ENCODE data around the gene LMAN2. TPM values are rescaled to one million over a fixed set of nuclear protein-coding genes. Genes with fewer than 3 reads are reported as not detected.

LMAN2 gene
- polyA plus RNA-seq, 3 donors = 148 to 275 (median 259) TPM

GRCh38 chr5:177291735-177292134, 59.7 kb downstream of the LMAN2 start:
- Mint-ChIP-seq H3K36me3 (peaks cover 72 to 88% of the 10 kb centered on the region in 2 donors), H3K27ac (no peak overlapping the region), H3K9me3 (no peaks in the 10 kb centered on the region), H3K27me3 (ENCODE audit: low read depth in 3 of 3) (no peaks in the 10 kb centered on the region), H3K4me3 (no peak overlapping the region), H3K4me1 (peaks cover 26% of the 10 kb centered on the region)
- Histone ChIP-seq H3K79me2 (ENCODE audit: insufficient read depth, low read length) (peaks cover 6% of the 10 kb centered on the region), H3K36me3 (replicated peaks in 1 of 2; ENCODE audit: control insufficient read depth in 1 of 2, insufficient read depth in 2 of 2, low read length in 2 of 2) (peaks cover 68 to 89% of the 10 kb centered on the region in 2 donors), H3K27me3 (ENCODE audit: control insufficient read depth in 2 of 2, insufficient read depth in 2 of 2, low read length in 2 of 2) (no peaks in the 10 kb centered on the region), H3K27ac (ENCODE audit: low read depth in 1 of 2, low read length in 2 of 2) (no peak overlapping the region), H3K9ac (ENCODE audit: insufficient read depth, low read length, poor library complexity, severe bottlenecking) (no peak overlapping the region), H3K4me2 (replicated peaks; ENCODE audit: extremely low read depth, low read length, poor library complexity, severe bottlenecking) (no peak overlapping the region), H3K4me3 (replicated peaks in 1 of 3; ENCODE audit: low read depth in 2 of 3, low read length in 3 of 3) (no peak overlapping the region), H2AFZ (ENCODE audit: insufficient read depth, low read depth, low read length, poor library complexity, severe bottlenecking) (no peak overlapping the region), H3K9me3 (replicated peaks in 1 of 2; ENCODE audit: control insufficient read depth in 1 of 2, insufficient read depth in 1 of 2, low read length in 2 of 2) (no peaks in the 10 kb centered on the region), H4K20me1 (ENCODE audit: insufficient read depth, low read length) (peaks cover 11% of the 10 kb centered on the region), H3K4me1 (ENCODE audit: control insufficient read depth in 1 of 2, insufficient read depth in 2 of 2, low read length in 2 of 2) (peaks cover 19% of the 10 kb centered on the region in 2 donors)
- intact Hi-C loops (cut with micrococcal nuclease) = no loop called here
- no peak for DNase-seq
- 100% methylated on average over 3 of the region's 7 CpGs for WGBS (ENCODE audit: insufficient coverage)
- TF ChIP-seq CTCF (IDR thresholded peaks at IDR 0.05) = no peak

DNA sequence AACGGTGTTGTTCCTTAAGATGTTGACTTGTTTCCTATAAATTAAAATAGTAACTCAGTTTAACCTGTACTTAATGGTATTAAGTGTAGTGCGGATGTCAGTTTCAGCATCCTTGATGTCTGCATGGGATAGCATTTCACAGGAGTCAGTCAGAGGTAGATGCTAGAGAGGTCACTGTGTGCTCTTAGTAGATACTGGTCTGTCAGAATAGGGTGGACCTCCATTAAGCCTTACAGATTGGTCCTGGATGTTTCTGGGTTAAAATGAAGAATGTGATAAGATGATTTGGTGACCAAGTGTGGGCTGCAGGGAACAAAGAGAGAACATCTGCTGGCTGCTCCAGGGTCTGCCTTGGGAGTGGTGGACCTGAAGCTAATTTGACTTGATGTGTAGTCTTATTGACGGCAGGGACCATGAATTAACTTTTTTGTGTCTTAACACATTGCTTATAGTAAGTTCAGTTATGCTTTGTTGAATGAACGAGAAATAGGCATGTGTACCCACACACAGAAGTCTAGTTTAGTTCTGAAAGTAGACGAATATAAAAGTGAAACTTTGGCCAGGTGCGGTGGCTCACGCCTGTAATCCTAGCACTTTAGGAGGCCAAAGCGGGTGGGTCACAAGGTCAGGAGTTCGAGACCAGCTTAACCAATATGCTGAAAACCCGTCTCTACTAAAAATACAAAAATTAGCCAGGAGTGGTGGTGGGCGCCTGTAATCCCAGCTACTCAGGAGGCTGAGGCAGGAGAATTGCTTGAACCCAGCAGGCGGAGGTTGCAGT, 60.5 kb downstream of the LMAN2 start:
- no peaks in the 10 kb centered on the region for H3K27me3 ChIP-seq (ENCODE audit: control insufficient read depth in 2 of 2, insufficient read depth in 2 of 2, low read length in 2 of 2)
- no peak overlapping the region for H2AFZ ChIP-seq (ENCODE audit: insufficient read depth, low read depth, low read length, poor library complexity, severe bottlenecking)
- H3K36me3 ChIP-seq (replicated peaks in 1 of 2; ENCODE audit: control insufficient read depth in 1 of 2, insufficient read depth in 2 of 2, low read length in 2 of 2) = peaks cover 75 to 96% of the 10 kb centered on the region in 2 donors
- H3K4me2 ChIP-seq (replicated peaks; ENCODE audit: extremely low read depth, low read length, poor library complexity, severe bottlenecking) = no peak overlapping the region
- no peak for TF ChIP-seq CTCF (IDR thresholded peaks at IDR 0.05)
- 90% methylated on average over 3 of the region's 12 CpGs for WGBS (ENCODE audit: insufficient coverage)
- Mint-ChIP-seq H3K27me3 (ENCODE audit: low read depth in 3 of 3) (no peaks in the 10 kb centered on the region), H3K4me3 (no peak overlapping the region), H3K4me1 (peaks cover 19% of the 10 kb centered on the region), H3K27ac (no peak overlapping the region), H3K9me3 (no peaks in the 10 kb centered on the region), H3K36me3 (peaks cover 74 to 88% of the 10 kb centered on the region in 2 donors)
- no peak for DNase-seq
- peaks cover 12% of the 10 kb centered on the region in 2 donors for H3K4me1 ChIP-seq (ENCODE audit: control insufficient read depth in 1 of 2, insufficient read depth in 2 of 2, low read length in 2 of 2)
- no peak overlapping the region for H3K4me3 ChIP-seq (replicated peaks in 1 of 3; ENCODE audit: low read depth in 2 of 3, low read length in 3 of 3)
- no peak overlapping the region for H3K27ac ChIP-seq (ENCODE audit: low read depth in 1 of 2, low read length in 2 of 2)
- H3K9me3 ChIP-seq (replicated peaks in 1 of 2; ENCODE audit: control insufficient read depth in 1 of 2, insufficient read depth in 1 of 2, low read length in 2 of 2) = no peaks in the 10 kb centered on the region
- intact Hi-C loops (cut with micrococcal nuclease) = no loop called here
- no peak overlapping the region for H3K9ac ChIP-seq (ENCODE audit: insufficient read depth, low read length, poor library complexity, severe bottlenecking)
- H4K20me1 ChIP-seq (ENCODE audit: insufficient read depth, low read length) = peaks cover 11% of the 10 kb centered on the region
- no peaks in the 10 kb centered on the region for H3K79me2 ChIP-seq (ENCODE audit: insufficient read depth, low read length)
